HepG2 (cell line): ENCODE measurements around the gene SP3. TPM values are rescaled to one million over a fixed set of nuclear protein-coding genes. Genes with fewer than 3 reads are reported as not detected.
A peak's percentile ranks its signal among the peaks of the same experiment; 100 is the strongest.

Source experiments
- ARID2 ChIP-seq: sonication (generic); formaldehyde crosslinking; IDR thresholded peaks from 2 replicates; pipeline ENCODE4 v1.8.1; 2022; ENCODE audit warnings: mild to moderate bottlenecking, missing genetic modification reagents, borderline replicate concordance
- ATRX ChIP-seq: sonication (generic); formaldehyde crosslinking; IDR thresholded peaks from 2 replicates; pipeline ENCODE4 v1.4.0; 2020; ENCODE audit warnings: missing genetic modification reagents, borderline replicate concordance
- ESRRA ChIP-seq: sonication (generic); formaldehyde crosslinking; IDR thresholded peaks from 2 replicates; pipeline ENCODE4 v1.5.1; 2020; ENCODE audit warnings: mild to moderate bottlenecking, low read depth, missing genetic modification reagents
- GATAD1 ChIP-seq: IDR thresholded peaks from 2 replicates; pipeline ENCODE4 v1.6.1; 2016; ENCODE audit warnings: missing genetic modification reagents, missing compliant biosample characterization
- HOXD1 ChIP-seq: sonication (generic); formaldehyde crosslinking; IDR thresholded peaks from 2 replicates; pipeline ENCODE4 v1.5.0; 2020; ENCODE audit warnings: missing genetic modification reagents
- KDM5A ChIP-seq: fragments of 200-600 bp; sonication (generic); IDR thresholded peaks from 2 replicates; pipeline ENCODE4 v1.7.0; 2018; ENCODE audit warnings: antibody characterized with exemption, mild to moderate bottlenecking, low read length, borderline replicate concordance
- MBNL3 ChIP-seq: fragments of 250-450 bp; sonication (Bioruptor Pico); conservative IDR thresholded peaks from 2 replicates; pipeline ENCODE4 v1.8.0; 2022; ENCODE audit warnings: mild to moderate bottlenecking, inconsistent platforms
- NCOR1 ChIP-seq: fragments of 200-600 bp; sonication (generic); IDR thresholded peaks from 2 replicates; pipeline ENCODE4 v1.7.0; 2017; ENCODE audit warnings: antibody characterized with exemption, low read length, borderline replicate concordance
- PAX8 ChIP-seq: sonication (generic); formaldehyde crosslinking; IDR thresholded peaks from 2 replicates; pipeline ENCODE4 v1.8.0; 2022; ENCODE audit warnings: mild to moderate bottlenecking, missing genetic modification reagents, borderline replicate concordance
- RAD51 ChIP-seq: fragments of 450-650 bp; IDR thresholded peaks from 2 replicates; pipeline ENCODE4 v1.6.1; 2016; ENCODE audit warnings: borderline replicate concordance
- SKI ChIP-seq: fragments of 450-650 bp; IDR thresholded peaks from one replicate; pipeline ENCODE4 v1.6.1; 2018; ENCODE audit warnings: mild to moderate bottlenecking; ENCODE audit not compliant: partially characterized antibody
- SRF ChIP-seq: IDR thresholded peaks from 2 replicates; pipeline ENCODE4 v1.6.1; 2011; ENCODE audit warnings: mild to moderate bottlenecking, low read depth, low read length, moderate library complexity
- STAT5B ChIP-seq: sonication (generic); formaldehyde crosslinking; IDR thresholded peaks from 2 replicates; pipeline ENCODE4 v1.4.0; 2020; ENCODE audit warnings: missing genetic modification reagents
- THAP7 ChIP-seq: sonication (generic); formaldehyde crosslinking; IDR thresholded peaks from 2 replicates; pipeline ENCODE4 v1.8.1; 2023; ENCODE audit warnings: mild to moderate bottlenecking, missing genetic modification reagents
- THRA ChIP-seq: sonication (generic); formaldehyde crosslinking; IDR thresholded peaks from 2 replicates; pipeline ENCODE4 v1.4.0; 2020; ENCODE audit warnings: missing genetic modification reagents, borderline replicate concordance
- ZFP62 ChIP-seq: sonication (generic); formaldehyde crosslinking; IDR thresholded peaks from 2 replicates; pipeline ENCODE4 v1.4.0; 2020; ENCODE audit warnings: missing genetic modification reagents
- ZFP90 ChIP-seq: sonication (generic); formaldehyde crosslinking; IDR thresholded peaks from 2 replicates; pipeline ENCODE4 v1.8.0; 2022; ENCODE audit warnings: missing genetic modification reagents, mild to moderate bottlenecking, inconsistent platforms, borderline replicate concordance
- ZHX1 ChIP-seq: sonication (generic); formaldehyde crosslinking; IDR thresholded peaks from 2 replicates; pipeline ENCODE4 v1.8.1; 2022; ENCODE audit warnings: low read depth, mild to moderate bottlenecking, missing genetic modification reagents
- ZNF124 ChIP-seq: sonication (generic); formaldehyde crosslinking; IDR thresholded peaks from 2 replicates; pipeline ENCODE4 v1.4.0; 2020; ENCODE audit warnings: missing genetic modification reagents
- ZNF343 ChIP-seq: sonication (generic); formaldehyde crosslinking; IDR thresholded peaks from 2 replicates; pipeline ENCODE4 v1.4.0; 2020; ENCODE audit warnings: mild to moderate bottlenecking, missing genetic modification reagents
- ZNF350 ChIP-seq: sonication (generic); formaldehyde crosslinking; IDR thresholded peaks from 2 replicates; pipeline ENCODE4 v1.4.0; 2020; ENCODE audit warnings: mild to moderate bottlenecking, low read depth, missing genetic modification reagents, borderline replicate concordance
- ZNF484 ChIP-seq: sonication (generic); formaldehyde crosslinking; IDR thresholded peaks from 2 replicates; pipeline ENCODE4 v1.5.1; 2020; ENCODE audit warnings: mild to moderate bottlenecking, low read depth, missing genetic modification reagents, borderline replicate concordance
- ZNF605 ChIP-seq: sonication (generic); formaldehyde crosslinking; IDR thresholded peaks from 2 replicates; pipeline ENCODE4 v1.8.0; 2022; ENCODE audit warnings: mild to moderate bottlenecking, missing genetic modification reagents
- ZNF709 ChIP-seq: sonication (generic); formaldehyde crosslinking; IDR thresholded peaks from 2 replicates; pipeline ENCODE4 v1.5.0; 2020; ENCODE audit warnings: mild to moderate bottlenecking, missing genetic modification reagents
- ZNF766 ChIP-seq: sonication (generic); formaldehyde crosslinking; IDR thresholded peaks from 2 replicates; pipeline ENCODE4 v1.5.0; 2020; ENCODE audit warnings: missing genetic modification reagents, borderline replicate concordance
- polyA plus RNA-seq, 8 experiments: library from polyadenylated mRNA; depleted of rRNA in 3 of 8; stranded (reverse) in 7 of 8; unstranded in 1 of 8; fragments of >200 nt; fragmentation: Illumina TruSeq in 4 of 8; extraction: Trizol in 4 of 8; gene quantifications; 2 replicates each; pipeline versions ENCODE4 v1.2.1 to v1.2.3, GENCODE V29; 2011 to 2016; ENCODE audit warnings: low read depth in 4 of 8, missing spikeins in 1 of 8, mixed read lengths in 1 of 8; ENCODE audit not compliant: insufficient read depth in 1 of 8
- total RNA-seq, 5 experiments: library from RNA; depleted of rRNA; stranded (reverse); fragments of >200 nt; fragmentation: Illumina TruSeq; extraction: Trizol; gene quantifications; 2 replicates each; pipeline ENCODE4 v1.2.3, GENCODE V29; 2016; ENCODE audit warnings: low read depth in 1 of 5
- TF ChIP-seq, protein P1 (sequence below): sonication (generic); formaldehyde crosslinking; IDR thresholded peaks from 2 replicates; pipeline ENCODE4 v1.8.1; 2023; ENCODE audit warnings: mild to moderate bottlenecking, missing genetic modification reagents, borderline replicate concordance

Gene SP3
- total and polyA plus RNA-seq, 2 of the 13 experiments (the other 11 are each of a cell fraction or from before 2014, with no cell fraction given), result 57.3 to 132 TPM

- TF ChIP-seq ZHX1 (CRISPR knock-in tag) (no peak), ZNF343 (CRISPR knock-in tag) (no peak; the same call in 1 of the 2 replicates), ZNF350 (CRISPR knock-in tag) (no peak; the same call in 1 of the 2 replicates), ATRX (no peak), STAT5B (CRISPR knock-in tag) (0 out of 2 replicates have a peak, but pooled peaks have one; percentile 13), KDM5A (peak; percentile 84), RAD51 (no peak), ZNF124 (CRISPR knock-in tag) (no peak; the same call in 1 of the 2 replicates), ZNF484 (CRISPR knock-in tag) (no peak), THAP7 (no peak), GATAD1 (CRISPR knock-in tag) (no peak), SKI (no peak), ZNF605 (CRISPR knock-in tag) (no peak), ZNF766 (CRISPR knock-in tag) (no peak), PAX8 (CRISPR knock-in tag) (no peak), ARID2 (CRISPR knock-in tag) (0 out of 2 replicates have a peak, but pooled peaks have one; percentile 26), ESRRA (CRISPR knock-in tag) (0 out of 2 replicates have a peak, but pooled peaks have one; percentile 1), SRF (no peak), ZFP90 (CRISPR knock-in tag) (no peak), ZNF709 (CRISPR knock-in tag) (no peak; the same call in 1 of the 2 replicates), HOXD1 (CRISPR knock-in tag) (no peak), ZFP62 (CRISPR knock-in tag) (no peak), MBNL3 (CRISPR knock-in tag) (no peak), NCOR1 (peak; percentile 55; the same call in 1 of the 2 replicates), THRA (CRISPR knock-in tag) (no peak)
- TF ChIP-seq, protein P1, sequence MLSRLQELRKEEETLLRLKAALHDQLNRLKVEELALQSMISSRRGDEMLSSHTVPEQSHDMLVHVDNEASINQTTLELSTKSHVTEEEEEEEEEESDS (CRISPR knock-in tag), result no peak
These were observed 405 bp downstream of the SP3 start (continued) for GRCh38 chr2:173964565-173965371.
